ENCODE results near the gene TNFRSF13B. TPM values are rescaled to one million over a fixed set of nuclear protein-coding genes. Genes with fewer than 3 reads are reported as not detected.

TNFRSF13B gene
- total RNA-seq, 1 experiment from 2014 or later = not detected

- no peak overlapping the region for H3K27ac ChIP-seq (ENCODE audit: low read depth, low read length)
- ATAC-seq (no peak), DNase-seq (ENCODE audit: low read depth, low spot score) (no peak)
- H3K9me2 ChIP-seq (ENCODE audit: insufficient read depth) = no peaks in the 10 kb centered on the region
- no peak for TF ChIP-seq CEBPB (IDR thresholded peaks at IDR 0.05; ENCODE audit: low read depth)
- no peak for TF ChIP-seq YY1 (IDR thresholded peaks at IDR 0.05; ENCODE audit: extremely low read depth, insufficient replicate concordance, low read depth, low read length)
- no peak for TF ChIP-seq JUND (IDR thresholded peaks at IDR 0.05)
- no peak for TF ChIP-seq ATF3 (IDR thresholded peaks at IDR 0.05)
- no peak for TF ChIP-seq ZFX (IDR thresholded peaks at IDR 0.05)
- TF ChIP-seq MAX (IDR thresholded peaks at IDR 0.05) = no peak
- TF ChIP-seq EZH2phosphoT487 (IDR thresholded peaks at IDR 0.05; ENCODE audit: borderline replicate concordance) = no peak
- TF ChIP-seq FOSL1 (IDR thresholded peaks at IDR 0.05; ENCODE audit: low read depth) = no peak
- TF ChIP-seq EZH2 (IDR thresholded peaks at IDR 0.05) = no peak
- TF ChIP-seq POLR2AphosphoS5 (IDR thresholded peaks at IDR 0.05; ENCODE audit: low read depth, low read length) = no peak
- TF ChIP-seq ZBTB33 (IDR thresholded peaks at IDR 0.05; ENCODE audit: extremely low read depth, insufficient replicate concordance, low read length) = no peak
- TF ChIP-seq REST (IDR thresholded peaks at IDR 0.05; ENCODE audit: low read depth) = no peak
- no peak for TF ChIP-seq TCF7L2 (IDR thresholded peaks at IDR 0.05; ENCODE audit: borderline replicate concordance, extremely low read depth, insufficient read depth, insufficient read length)
- no peak for TF ChIP-seq CBX3 (IDR thresholded peaks at IDR 0.05; ENCODE audit: low read depth)
- no peak for TF ChIP-seq ZNF274 (IDR thresholded peaks at IDR 0.05; ENCODE audit: low read depth, low read length)
- no peak for TF ChIP-seq SIN3A (IDR thresholded peaks at IDR 0.05; ENCODE audit: low read depth)
- no peak for TF ChIP-seq SP1 (IDR thresholded peaks at IDR 0.05; ENCODE audit: low read depth)
- TF ChIP-seq EGR1 (IDR thresholded peaks at IDR 0.05; ENCODE audit: low read depth) = no peak
- BruUV-seq (replicated peaks) = no TSS peak
- no peaks in the 10 kb centered on the region for H4K20me1 ChIP-seq (ENCODE audit: insufficient read depth)
- H2AFZ ChIP-seq (ENCODE audit: low read depth, low read length, poor library complexity, severe bottlenecking) = no peak overlapping the region
- H3K4me3 ChIP-seq (replicated peaks in 1 of 2; ENCODE audit: low read depth in 1 of 2, low read length in 2 of 2) = no peak overlapping the region
- H3K36me3 ChIP-seq (ENCODE audit: control insufficient read depth in 1 of 2, insufficient read depth in 2 of 2, low read length in 2 of 2) = no peaks in the 10 kb centered on the region
- ChIA-PET CTCF (no interaction called here), POLR2A (no interaction called here), RAD21 (ENCODE audit: low non-redundant PET in 1 of 2, low total read pairs in 2 of 2, uncharacterized antibody in 2 of 2, unreplicated experiment in 2 of 2) (no interaction called here)
- H3K9ac ChIP-seq (ENCODE audit: low read length) = no peak overlapping the region
- no peak overlapping the region for H3K4me2 ChIP-seq (ENCODE audit: low read length)
- intact Hi-C loops (cut with micrococcal nuclease) = no loop called here
- H3K79me2 ChIP-seq (ENCODE audit: insufficient read depth, low read length) = no peaks in the 10 kb centered on the region
- H3K27me3 ChIP-seq (ENCODE audit: insufficient read depth, low read length) = peaks cover 9% of the 10 kb centered on the region; the same call in 1 of the 2 replicates
- no peaks in the 10 kb centered on the region for H3K9me3 ChIP-seq (ENCODE audit: control insufficient read depth in 1 of 2, insufficient read depth in 1 of 2, low read depth in 1 of 2, low read length in 2 of 2)
- peaks cover 0 to under 1% of the 10 kb centered on the region in 2 experiments; a peak in 1 of 4 replicates for H3K4me1 ChIP-seq (ENCODE audit: control insufficient read depth in 1 of 2, insufficient read depth in 2 of 2, low read length in 2 of 2)
These were observed 71.5 kb downstream of the TNFRSF13B start for GRCh38 chr17:16900288-16900882.
